CD4-positive, CD25-positive, alpha-beta regulatory T cell (primary cell): ENCODE measurements around the gene TPRG1L. TPM values are rescaled to one million over a fixed set of nuclear protein-coding genes. Genes with fewer than 3 reads are reported as not detected.
A peak's percentile ranks its signal among the peaks of the same experiment; 100 is the strongest.

Source experiments
- ATAC-seq, 2 donors: fragments of 150-1000 bp; cut with Tn5 transposase; one replicate each; pipeline ENCODE4 v1.10.0; 2021; ENCODE audit warnings: low read depth in 2 of 2, moderate number of reproducible peaks in 2 of 2, moderate library complexity in 1 of 2
- DNase-seq, 3 donors: peaks; one replicate each; pipeline versions ENCODE4 v3.0.0 to v3.0.0-alpha.2; 2012 to 2022; ENCODE audit warnings: mixed read lengths in 1 of 3
- H3K27ac ChIP-seq: one replicate; pipeline ENCODE4 v1.7.0; 2013; ENCODE audit warnings: mild to moderate bottlenecking, low read length; ENCODE audit not compliant: insufficient read depth, poor library complexity, severe bottlenecking
- H3K27me3 ChIP-seq: one replicate; pipeline ENCODE4 v1.7.0; 2013; ENCODE audit warnings: low read length; ENCODE audit not compliant: control insufficient read depth, insufficient read depth
- H3K36me3 ChIP-seq: one replicate; pipeline ENCODE4 v1.7.0; 2013; ENCODE audit warnings: mild to moderate bottlenecking, low read length, moderate library complexity; ENCODE audit not compliant: control insufficient read depth, insufficient read depth
- H3K4me1 ChIP-seq: 2 replicates; pipeline ENCODE4 v1.7.0; 2013; ENCODE audit warnings: mild to moderate bottlenecking, low read length; ENCODE audit not compliant: insufficient read depth, control insufficient read depth, poor library complexity, severe bottlenecking
- H3K4me3 ChIP-seq: one replicate; pipeline ENCODE4 v1.7.0; 2013; ENCODE audit warnings: low read depth, mild to moderate bottlenecking, low read length, moderate library complexity
- H3K9me3 ChIP-seq, 2 experiments: 1 replicate in 1 of 2; 2 replicates in 1 of 2; pipeline ENCODE4 v1.7.0; 2013; ENCODE audit warnings: low read length in 2 of 2, mild to moderate bottlenecking in 1 of 2, moderate library complexity in 1 of 2; ENCODE audit not compliant: control insufficient read depth in 2 of 2
- H3K27ac Mint-ChIP-seq, 3 donors: one replicate each; pipeline ENCODE4 v1.8.0; 2020 to 2022; ENCODE audit warnings: mild to moderate bottlenecking in 3 of 3, mixed read lengths in 3 of 3, moderate library complexity in 2 of 3
- H3K27me3 Mint-ChIP-seq: one replicate; pipeline ENCODE4 v1.8.0; 2022; ENCODE audit warnings: mild to moderate bottlenecking, mixed read lengths
- H3K36me3 Mint-ChIP-seq: one replicate; pipeline ENCODE4 v1.8.0; 2020; ENCODE audit warnings: mixed read lengths
- H3K4me1 Mint-ChIP-seq, 4 donors: one replicate each; pipeline ENCODE4 v1.8.0; 2020 to 2022; ENCODE audit warnings: mixed read lengths in 4 of 4, mild to moderate bottlenecking in 1 of 4
- H3K4me3 Mint-ChIP-seq, 4 donors: one replicate each; pipeline ENCODE4 v1.8.0; 2020 to 2022; ENCODE audit warnings: mild to moderate bottlenecking in 4 of 4, mixed read lengths in 4 of 4, moderate library complexity in 3 of 4
- H3K9me3 Mint-ChIP-seq, 7 donors: one replicate each; pipeline ENCODE4 v1.8.0; 2020 to 2022; ENCODE audit warnings: mixed read lengths in 7 of 7, mild to moderate bottlenecking in 3 of 7, moderate library complexity in 2 of 7
- polyA plus RNA-seq, 4 donors: library from polyadenylated mRNA; unstranded; fragments of 300-500 nt; fragmentation: Illumina TruSeq; gene quantifications; one replicate each; pipeline ENCODE4 v1.2.3, GENCODE V29; 2021
- total RNA-seq: library from RNA; stranded (reverse); gene quantifications from one replicate; pipeline ENCODE4 v1.2.3, GENCODE V29; 2022

TPRG1L gene
- total and polyA plus RNA-seq, 5 donors from 2014 or later: 26.9 to 35.9 (median 34.8) TPM

DNA sequence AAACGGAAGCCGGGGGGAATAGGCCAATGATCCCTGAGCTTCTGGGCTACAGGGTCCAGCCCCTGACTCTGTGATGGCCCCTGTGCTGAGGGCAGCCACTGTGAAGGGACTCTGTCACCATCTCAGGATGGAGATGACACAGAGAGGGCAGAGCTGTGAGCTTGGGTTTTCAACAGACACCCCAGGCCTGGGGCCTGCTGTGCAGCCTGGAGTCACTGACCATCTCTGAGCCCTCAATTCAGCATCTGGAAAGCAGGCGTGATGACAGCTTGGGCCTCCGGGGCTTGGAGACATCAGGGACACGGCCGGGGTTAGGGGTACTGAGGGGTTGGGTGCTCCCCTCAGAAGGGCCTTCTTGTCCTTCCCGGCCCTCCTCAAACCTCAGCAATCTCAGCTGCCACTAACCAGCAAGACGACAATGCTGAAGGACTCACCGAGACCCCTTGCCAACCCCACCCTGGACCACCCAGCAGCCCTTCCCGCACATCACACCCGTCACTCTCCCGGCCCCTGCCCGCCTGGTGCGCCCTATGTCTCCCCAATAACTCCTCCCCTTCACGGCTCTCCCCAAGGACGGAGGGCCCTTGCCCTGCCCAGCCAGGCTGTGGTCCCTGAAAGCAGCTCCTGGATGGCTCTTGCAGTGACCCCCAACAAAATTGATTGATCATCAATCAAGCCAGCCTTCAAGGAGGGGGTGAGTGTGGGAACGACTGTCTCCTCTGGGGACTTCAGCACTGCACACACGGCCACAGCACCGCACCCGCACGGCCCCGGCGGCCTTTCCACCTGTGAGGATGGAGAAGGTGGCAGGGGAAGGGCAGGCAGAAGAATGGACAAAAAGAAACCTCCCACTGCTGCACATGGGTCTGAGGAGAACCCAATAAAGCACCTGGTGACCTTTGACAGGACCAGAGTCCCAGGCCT, 17.8 kb upstream of the TPRG1L start:
- H3K4me1 ChIP-seq: peaks cover 16% of the 10 kb centered on the region
- no peaks in the 10 kb centered on the region for H3K36me3 ChIP-seq
- DNase-seq: no peak
- no peaks in the 10 kb centered on the region for H3K27me3 ChIP-seq
- H3K36me3 Mint-ChIP-seq: no peaks in the 10 kb centered on the region
- peaks cover 24% of the 10 kb centered on the region for H3K27me3 Mint-ChIP-seq
- H3K9me3 Mint-ChIP-seq: no peaks in the 10 kb centered on the region
- no peak overlapping the region for H3K4me3 ChIP-seq
- peaks cover 0 to 13% (median 0%) of the 10 kb centered on the region in 4 donors for H3K4me1 Mint-ChIP-seq
- ATAC-seq: no peak
- no peak overlapping the region for H3K27ac Mint-ChIP-seq
- no peak overlapping the region for H3K27ac ChIP-seq
- no peak overlapping the region for H3K4me3 Mint-ChIP-seq
- no peaks in the 10 kb centered on the region for H3K9me3 ChIP-seq

GRCh38 chr1:3607703-3608065, 17.1 kb upstream of the TPRG1L start:
- no peak for ATAC-seq
- H3K4me1 Mint-ChIP-seq: peaks cover 0 to 16% (median 0%) of the 10 kb centered on the region in 4 donors

GRCh38 chr1:3608154-3608553, 16.7 kb upstream of the TPRG1L start:
- Mint-ChIP-seq H3K4me3 (no peak overlapping the region), H3K9me3 (no peaks in the 10 kb centered on the region), H3K27me3 (peaks cover 31% of the 10 kb centered on the region), H3K27ac (no peak overlapping the region), H3K36me3 (no peaks in the 10 kb centered on the region), H3K4me1 (peaks cover 0 to 16% (median 0%) of the 10 kb centered on the region in 4 donors)
- Histone ChIP-seq H3K4me3 (no peak overlapping the region), H3K9me3 (no peaks in the 10 kb centered on the region), H3K27ac (no peak overlapping the region), H3K27me3 (no peaks in the 10 kb centered on the region), H3K36me3 (no peaks in the 10 kb centered on the region), H3K4me1 (peaks cover 16% of the 10 kb centered on the region)
- DNase-seq (no peak), ATAC-seq (no peak)

More at GRCh38 chr1:3607703-3608065, 17.1 kb upstream of the TPRG1L start:
- Histone ChIP-seq H3K27me3 (no peaks in the 10 kb centered on the region), H3K27ac (no peak overlapping the region), H3K4me3 (no peak overlapping the region), H3K4me1 (peaks cover 16% of the 10 kb centered on the region), H3K36me3 (no peaks in the 10 kb centered on the region), H3K9me3 (no peaks in the 10 kb centered on the region)
- H3K36me3 Mint-ChIP-seq: no peaks in the 10 kb centered on the region
- no peak for DNase-seq
- H3K4me3 Mint-ChIP-seq: no peak overlapping the region
- H3K27me3 Mint-ChIP-seq: peaks cover 27% of the 10 kb centered on the region
- no peaks in the 10 kb centered on the region for H3K9me3 Mint-ChIP-seq
- no peak overlapping the region for H3K27ac Mint-ChIP-seq

DNA sequence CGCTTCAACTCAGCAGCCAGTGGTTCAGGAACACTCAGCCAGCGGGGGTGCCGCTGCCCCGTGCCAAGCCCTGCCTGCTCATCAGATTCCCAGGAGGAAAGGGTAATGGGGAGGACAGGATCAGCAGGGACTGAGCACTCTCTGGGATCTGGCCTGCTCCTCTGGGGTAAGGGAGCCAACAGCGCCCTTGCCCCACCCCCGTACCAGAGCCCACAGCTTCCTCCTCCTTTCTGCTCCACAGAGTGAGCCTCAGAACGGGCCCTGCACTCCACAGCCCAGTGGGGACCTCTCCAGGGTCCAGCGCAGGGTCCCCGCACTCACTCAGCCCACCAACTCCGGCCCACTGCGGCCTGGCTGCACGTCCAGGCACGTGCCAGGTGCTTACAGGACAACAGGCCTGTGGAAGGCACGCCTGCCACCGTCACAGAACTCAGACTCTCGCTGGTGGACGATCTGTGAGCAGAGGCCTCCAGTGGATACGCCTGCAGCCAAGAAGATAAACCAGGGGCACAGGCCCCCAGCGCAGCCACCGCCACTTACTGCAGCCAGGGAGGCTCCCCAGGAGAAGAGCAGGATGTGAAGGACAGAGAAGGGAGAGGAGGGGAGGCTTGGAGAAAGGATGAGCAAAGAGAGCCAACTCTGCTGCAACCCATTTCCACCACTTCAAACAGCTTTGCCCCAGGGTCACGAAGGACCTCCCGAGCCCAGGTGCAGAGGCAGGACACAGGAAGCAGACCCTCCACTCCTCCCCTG, 15.6 kb upstream of the TPRG1L start:
- H3K27me3 Mint-ChIP-seq: peaks cover 41% of the 10 kb centered on the region
- peak overlapping the region in 2 of 4 donors; percentile 22 to 43 for H3K4me3 Mint-ChIP-seq
- H3K9me3 Mint-ChIP-seq: no peaks in the 10 kb centered on the region
- DNase-seq (no peak), ATAC-seq (no peak)
- no peak overlapping the region for H3K27ac Mint-ChIP-seq
- Histone ChIP-seq H3K9me3 (no peaks in the 10 kb centered on the region), H3K27me3 (no peaks in the 10 kb centered on the region), H3K27ac (no peak overlapping the region), H3K4me1 (peaks cover 16% of the 10 kb centered on the region), H3K4me3 (no peak overlapping the region), H3K36me3 (no peaks in the 10 kb centered on the region)
- H3K4me1 Mint-ChIP-seq: peaks cover 0 to 16% (median 0%) of the 10 kb centered on the region in 4 donors
- no peaks in the 10 kb centered on the region for H3K36me3 Mint-ChIP-seq

DNA sequence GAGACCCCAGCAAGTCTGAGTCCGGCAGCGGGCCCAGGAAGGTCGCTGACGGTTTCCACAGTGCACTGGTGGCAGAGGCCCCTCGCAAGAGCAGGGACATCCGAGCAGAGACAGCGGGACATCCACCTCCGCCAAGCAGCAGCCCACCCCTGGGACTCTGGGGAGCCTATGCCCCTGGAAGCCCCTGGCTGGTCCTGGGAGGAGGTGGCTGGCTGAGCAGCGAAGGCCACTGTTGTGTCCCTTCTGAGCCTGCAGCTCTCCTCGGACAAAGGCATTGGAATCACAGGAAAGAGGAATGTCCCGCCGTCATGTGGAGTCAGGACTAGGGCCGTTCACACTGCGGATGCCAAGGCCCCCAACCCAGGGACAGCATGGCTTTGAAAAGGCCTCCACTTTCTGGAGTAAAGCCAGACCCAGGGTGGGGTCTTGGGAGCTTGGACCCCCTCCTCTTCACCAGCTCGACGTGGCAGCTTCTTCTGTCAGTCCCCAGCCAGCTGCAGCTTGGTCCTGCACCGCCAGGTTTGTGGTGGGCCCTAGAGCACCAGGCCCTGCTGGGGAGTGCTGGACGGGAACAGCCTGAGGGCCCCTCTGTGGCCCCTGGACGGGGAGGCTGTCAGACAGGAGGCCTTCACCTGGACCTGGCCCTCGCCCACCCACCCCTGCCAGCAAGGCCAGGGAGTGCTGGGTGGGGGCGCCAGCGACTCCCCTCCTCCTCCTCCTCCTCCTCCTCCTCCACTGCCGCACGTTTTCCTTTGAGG, 14.9 kb upstream of the TPRG1L start:
- H3K4me1 ChIP-seq: peaks cover 16% of the 10 kb centered on the region
- no peaks in the 10 kb centered on the region for H3K27me3 ChIP-seq
- Mint-ChIP-seq H3K9me3 (peaks cover 0 to under 1% (median 0%) of the 10 kb centered on the region in 7 donors), H3K4me1 (peaks cover 0 to 16% (median 0%) of the 10 kb centered on the region in 4 donors), H3K27ac (no peak overlapping the region), H3K4me3 (peak overlapping the region in 3 of 4 donors; percentile 56 to 75 (median 71)), H3K36me3 (no peaks in the 10 kb centered on the region), H3K27me3 (peaks cover 41% of the 10 kb centered on the region)
- no peak for DNase-seq
- no peak overlapping the region for H3K27ac ChIP-seq
- H3K36me3 ChIP-seq: no peaks in the 10 kb centered on the region
- no peak for ATAC-seq
- no peak overlapping the region for H3K4me3 ChIP-seq
- no peaks in the 10 kb centered on the region for H3K9me3 ChIP-seq

- Mint-ChIP-seq H3K36me3 (no peaks in the 10 kb centered on the region), H3K27ac (no peak overlapping the region), H3K4me3 (peak overlapping the region in 3 of 4 donors; percentile 56 to 75 (median 71)), H3K4me1 (peaks cover 0 to 16% (median 0%) of the 10 kb centered on the region in 4 donors), H3K27me3 (peaks cover 41% of the 10 kb centered on the region), H3K9me3 (peaks cover 0 to 3% (median 0%) of the 10 kb centered on the region in 7 donors)
- H3K36me3 ChIP-seq: no peaks in the 10 kb centered on the region
- DNase-seq (no peak), ATAC-seq (no peak)
- no peak overlapping the region for H3K27ac ChIP-seq
- H3K4me3 ChIP-seq: no peak overlapping the region
- H3K27me3 ChIP-seq: no peaks in the 10 kb centered on the region
- H3K9me3 ChIP-seq: no peaks in the 10 kb centered on the region
- H3K4me1 ChIP-seq: peaks cover 16% of the 10 kb centered on the region
Observed at GRCh38 chr1:3610527-3611169, 14.2 kb upstream of the TPRG1L start.
